ENCODE measurements around the gene LCE3B.

LCE3B gene

DNA sequence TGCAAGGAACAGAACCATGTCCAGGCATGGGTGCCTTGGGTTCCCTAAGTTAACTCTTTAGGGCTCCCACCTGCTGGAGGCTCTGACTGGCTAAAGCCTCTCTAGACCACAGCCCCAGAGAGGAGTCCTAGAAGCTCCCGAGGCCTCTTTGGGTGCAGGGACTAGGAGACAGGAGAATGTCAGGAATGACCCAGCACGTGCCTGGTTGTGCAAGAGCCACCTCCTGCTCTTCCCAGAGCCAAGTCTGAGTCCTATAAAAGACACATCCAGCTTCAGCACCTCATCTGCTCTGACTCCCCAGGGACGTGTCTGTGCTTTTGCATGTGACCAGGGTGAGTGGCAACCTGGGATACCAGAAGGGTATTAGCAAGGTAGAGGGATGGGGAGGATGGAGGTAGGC lies 49.5 kb downstream of the LCE3B start, which contains the start of gene LCE2D:
Gene LCE2D (plus strand): TSS at position 283 of the 400 bp plus-strand sequence. CDS start 726 bp downstream, outside the sequence.
- DNase-seq, result no peak
